ENCODE results near the gene RNU1-3.
A peak's percentile ranks its signal among the peaks of the same experiment; 100 is the strongest.
"Not testable (repeated sequence)": the region's sequence is repeated elsewhere in the genome, so short reads cannot be mapped to it uniquely, and the experiment has no call there.

RNU1-3 gene

GRCh38 chr1:16693449-16694307, 26.9 kb upstream of the RNU1-3 start:
- not testable (repeated sequence) for DNase-seq (ENCODE audit: low spot score)

- DNase-seq (ENCODE audit: low spot score), result not testable (repeated sequence)
Measured at GRCh38 chr1:16692717-16693448, 26.1 kb upstream of the RNU1-3 start.

GRCh38 chr1:16692283-16692682, 25.5 kb upstream of the RNU1-3 start:
- DNase-seq (ENCODE audit: low spot score), result not testable (repeated sequence)

- DNase-seq (ENCODE audit: low spot score), result not testable (repeated sequence)
Measured at GRCh38 chr1:16690971-16691682, 24.4 kb upstream of the RNU1-3 start.

- DNase-seq (ENCODE audit: low spot score), result not testable (repeated sequence)
Measured at GRCh38 chr1:16687132-16687800, 20.5 kb upstream of the RNU1-3 start.

- DNase-seq (ENCODE audit: low spot score), result not testable (repeated sequence)
Measured at GRCh38 chr1:16685445-16686371, 19.0 kb upstream of the RNU1-3 start.

GRCh38 chr1:16684738-16685337, 18.1 kb upstream of the RNU1-3 start:
- DNase-seq (ENCODE audit: low spot score), result not testable (repeated sequence)

- not testable (repeated sequence) for DNase-seq (ENCODE audit: low spot score)
Measured at GRCh38 chr1:16684152-16684551, 17.4 kb upstream of the RNU1-3 start.

GRCh38 chr1:16682803-16683202, 16.1 kb upstream of the RNU1-3 start:
- DNase-seq (ENCODE audit: low spot score), result not testable (repeated sequence)

- DNase-seq (ENCODE audit: low spot score), result not testable (repeated sequence)
Measured at GRCh38 chr1:16680366-16680765, 13.6 kb upstream of the RNU1-3 start.

- DNase-seq (ENCODE audit: low spot score), result peak; percentile 66
Measured at GRCh38 chr1:16677552-16678431, 11.0 kb upstream of the RNU1-3 start.

- not testable (repeated sequence) for DNase-seq (ENCODE audit: low spot score)
Measured at GRCh38 chr1:16676661-16677523, 10.1 kb upstream of the RNU1-3 start.

GRCh38 chr1:16675118-16675510, 8.4 kb upstream of the RNU1-3 start:
- not testable (repeated sequence) for DNase-seq (ENCODE audit: low spot score)

- DNase-seq (ENCODE audit: low spot score), result not testable (repeated sequence)
Measured at GRCh38 chr1:16673976-16674375, 7.2 kb upstream of the RNU1-3 start.

GRCh38 chr1:16665836-16666235, 912 bp downstream of the RNU1-3 start:
- DNase-seq (ENCODE audit: low spot score), result not testable (repeated sequence)

GRCh38 chr1:16658234-16658633, 8.5 kb downstream of the RNU1-3 start:
- DNase-seq (ENCODE audit: low spot score), result not testable (repeated sequence)

GRCh38 chr1:16656981-16657683, 9.6 kb downstream of the RNU1-3 start:
- DNase-seq (ENCODE audit: low spot score), result not testable (repeated sequence)

- not testable (repeated sequence) for DNase-seq (ENCODE audit: low spot score)
Measured at GRCh38 chr1:16656574-16656973, 10.2 kb downstream of the RNU1-3 start.
